Transverse colon (tissue), 4 donors: Measurements from ENCODE around the gene DHCR7.

Experiments used
- EP300 ChIP-seq: sonication (generic); formaldehyde crosslinking; IDR thresholded peaks from one replicate; pipeline ENCODE4 v1.6.1; 2017; ENCODE audit warnings: antibody characterized with exemption, low read depth
- POLR2A ChIP-seq: fragments of 450-650 bp; IDR thresholded peaks from one replicate; pipeline ENCODE4 v1.6.1; 2016; ENCODE audit warnings: antibody characterized with exemption, mild to moderate bottlenecking, moderate library complexity
- POLR2AphosphoS5 ChIP-seq, 3 donors: sonication (generic); formaldehyde crosslinking; IDR thresholded peaks; one replicate each; pipeline ENCODE4 v1.6.1; 2016; ENCODE audit warnings: antibody characterized with exemption in 3 of 3
- TF ChIP-seq, protein P1 (sequence below), 5 experiments: fragments of 200-600 bp in 3 of 5; fragments of 450-650 bp in 2 of 5; sonication (generic) in 3 of 5; IDR thresholded peaks; 1 replicate in 2 of 5; 2 replicates in 3 of 5; pipeline ENCODE4 v1.5.1; 2016 to 2017; ENCODE audit warnings: antibody characterized with exemption in 5 of 5, inconsistent platforms in 3 of 5, mild to moderate bottlenecking in 2 of 5, moderate library complexity in 1 of 5

DNA sequence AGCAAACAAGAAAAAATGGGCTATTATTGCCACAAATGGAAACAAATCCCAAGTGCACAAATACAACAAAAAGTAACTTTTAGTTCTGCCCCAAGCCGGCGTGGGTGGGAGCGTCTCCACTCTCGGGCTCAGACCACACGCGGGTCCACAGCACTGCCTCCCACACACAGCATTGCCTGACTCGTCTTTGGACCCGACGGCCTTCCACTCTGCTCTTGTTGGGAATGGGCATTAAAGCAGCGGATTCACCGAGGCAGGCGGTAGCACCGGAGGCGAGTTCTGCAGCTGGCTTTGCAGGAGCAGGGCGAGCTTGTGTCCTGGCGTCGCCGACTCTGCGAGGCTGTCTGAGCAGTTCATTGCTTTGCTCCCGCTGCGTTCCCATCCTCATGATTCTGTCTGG lies 27.8 kb upstream of the DHCR7 start:
- TF ChIP-seq EP300 (no peak), POLR2A (no peak), POLR2AphosphoS5 (IDR thresholded peaks at IDR 0.05) (no peak)
- TF ChIP-seq, protein P1, sequence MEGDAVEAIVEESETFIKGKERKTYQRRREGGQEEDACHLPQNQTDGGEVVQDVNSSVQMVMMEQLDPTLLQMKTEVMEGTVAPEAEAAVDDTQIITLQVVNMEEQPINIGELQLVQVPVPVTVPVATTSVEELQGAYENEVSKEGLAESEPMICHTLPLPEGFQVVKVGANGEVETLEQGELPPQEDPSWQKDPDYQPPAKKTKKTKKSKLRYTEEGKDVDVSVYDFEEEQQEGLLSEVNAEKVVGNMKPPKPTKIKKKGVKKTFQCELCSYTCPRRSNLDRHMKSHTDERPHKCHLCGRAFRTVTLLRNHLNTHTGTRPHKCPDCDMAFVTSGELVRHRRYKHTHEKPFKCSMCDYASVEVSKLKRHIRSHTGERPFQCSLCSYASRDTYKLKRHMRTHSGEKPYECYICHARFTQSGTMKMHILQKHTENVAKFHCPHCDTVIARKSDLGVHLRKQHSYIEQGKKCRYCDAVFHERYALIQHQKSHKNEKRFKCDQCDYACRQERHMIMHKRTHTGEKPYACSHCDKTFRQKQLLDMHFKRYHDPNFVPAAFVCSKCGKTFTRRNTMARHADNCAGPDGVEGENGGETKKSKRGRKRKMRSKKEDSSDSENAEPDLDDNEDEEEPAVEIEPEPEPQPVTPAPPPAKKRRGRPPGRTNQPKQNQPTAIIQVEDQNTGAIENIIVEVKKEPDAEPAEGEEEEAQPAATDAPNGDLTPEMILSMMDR (IDR thresholded peaks at IDR 0.05): no peak
